ENCODE results near the gene BRWD1.

The BRWD1 gene

GRCh38 chr21:39152271-39152670, 161.2 kb downstream of the BRWD1 start:
- no peak for DNase-seq (ENCODE audit: low read depth, low spot score)
- H3K4me3 ChIP-seq (ENCODE audit: low read depth, low read length), result no peak overlapping the region
- ChIA-PET POLR2A (no interaction called here), CTCF (interaction anchor here (0.8 to 1.2 kb wide), 4 partner anchors 11 to 28 kb away, joined by 3 to 5 read pairs (median 4); no protein-coding TSS in a partner anchor)
- TF ChIP-seq, protein P1, sequence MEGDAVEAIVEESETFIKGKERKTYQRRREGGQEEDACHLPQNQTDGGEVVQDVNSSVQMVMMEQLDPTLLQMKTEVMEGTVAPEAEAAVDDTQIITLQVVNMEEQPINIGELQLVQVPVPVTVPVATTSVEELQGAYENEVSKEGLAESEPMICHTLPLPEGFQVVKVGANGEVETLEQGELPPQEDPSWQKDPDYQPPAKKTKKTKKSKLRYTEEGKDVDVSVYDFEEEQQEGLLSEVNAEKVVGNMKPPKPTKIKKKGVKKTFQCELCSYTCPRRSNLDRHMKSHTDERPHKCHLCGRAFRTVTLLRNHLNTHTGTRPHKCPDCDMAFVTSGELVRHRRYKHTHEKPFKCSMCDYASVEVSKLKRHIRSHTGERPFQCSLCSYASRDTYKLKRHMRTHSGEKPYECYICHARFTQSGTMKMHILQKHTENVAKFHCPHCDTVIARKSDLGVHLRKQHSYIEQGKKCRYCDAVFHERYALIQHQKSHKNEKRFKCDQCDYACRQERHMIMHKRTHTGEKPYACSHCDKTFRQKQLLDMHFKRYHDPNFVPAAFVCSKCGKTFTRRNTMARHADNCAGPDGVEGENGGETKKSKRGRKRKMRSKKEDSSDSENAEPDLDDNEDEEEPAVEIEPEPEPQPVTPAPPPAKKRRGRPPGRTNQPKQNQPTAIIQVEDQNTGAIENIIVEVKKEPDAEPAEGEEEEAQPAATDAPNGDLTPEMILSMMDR (IDR thresholded peaks at IDR 0.05; ENCODE audit: insufficient read depth, low read length, missing control alignments), result no peak

DNA sequence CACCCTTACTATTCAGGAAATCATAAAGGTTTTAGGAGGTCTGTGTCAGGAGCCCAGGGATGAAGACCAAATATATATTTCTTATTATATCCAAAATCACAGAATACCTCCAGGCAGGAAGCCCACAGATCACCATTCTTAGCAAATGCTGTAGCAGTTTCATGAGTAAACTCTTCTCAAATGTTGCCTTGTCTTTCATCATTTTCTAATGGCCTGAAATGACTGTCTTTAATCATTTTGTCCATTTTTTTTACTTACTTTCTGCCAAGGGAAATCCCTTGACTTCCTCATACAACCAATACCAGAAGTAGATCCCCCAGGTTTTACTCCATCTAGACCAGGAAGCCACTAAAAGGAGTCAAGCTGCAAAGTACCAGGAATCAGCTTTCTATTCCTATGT, 162.6 kb downstream of the BRWD1 start:
- H3K4me3 ChIP-seq (ENCODE audit: low read depth, low read length), result no peak overlapping the region
- CTCF ChIA-PET, result interaction anchor here (0.8 to 1.7 kb wide), 4 partner anchors 13 to 648 kb away, joined by 3 to 9 read pairs (median 4); no protein-coding TSS in a partner anchor
- TF ChIP-seq, protein P1 (IDR thresholded peaks at IDR 0.05; ENCODE audit: insufficient read depth, low read length, missing control alignments), result no peak
- POLR2A ChIA-PET, result no interaction called here
- DNase-seq (ENCODE audit: low read depth, low spot score), result no peak

DNA sequence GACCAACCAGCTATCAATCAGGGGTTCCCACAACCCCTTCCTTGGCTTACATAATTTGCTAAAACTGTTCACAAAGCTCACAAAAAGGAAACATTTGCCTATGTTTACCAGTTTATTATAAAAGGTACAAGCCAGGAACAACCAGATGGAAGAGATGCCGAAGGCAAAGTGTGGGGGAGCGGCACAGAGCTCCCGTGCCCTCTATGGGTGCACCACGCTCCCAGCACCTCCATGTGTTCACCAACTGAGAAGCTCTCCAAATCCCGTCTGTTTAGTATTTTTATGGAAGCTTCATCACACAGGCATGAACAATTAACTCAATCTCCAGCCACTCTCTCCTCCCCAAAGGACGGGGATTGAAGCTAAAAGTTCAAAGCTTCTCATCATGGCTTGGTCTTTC, 163.1 kb downstream of the BRWD1 start:
- POLR2A ChIA-PET, result no interaction called here
- no peak overlapping the region for H3K4me3 ChIP-seq (ENCODE audit: low read depth, low read length)
- CTCF ChIA-PET, result interaction anchor here (0.8 to 1.7 kb wide), 5 partner anchors 12 to 647 kb away, joined by 3 to 9 read pairs (median 3); no protein-coding TSS in a partner anchor
- no peak for DNase-seq (ENCODE audit: low read depth, low spot score)
- TF ChIP-seq, protein P1 (IDR thresholded peaks at IDR 0.05; ENCODE audit: insufficient read depth, low read length, missing control alignments), result no peak

- TF ChIP-seq, protein P1 (IDR thresholded peaks at IDR 0.05; ENCODE audit: insufficient read depth, low read length, missing control alignments), result no peak
- DNase-seq (ENCODE audit: low read depth, low spot score), result no peak
- POLR2A ChIA-PET, result no interaction called here
- CTCF ChIA-PET, result interaction anchor here (0.8 to 1.7 kb wide), 4 partner anchors 12 to 481 kb away, joined by 3 to 9 read pairs (median 4); no protein-coding TSS in a partner anchor
- H3K4me3 ChIP-seq (ENCODE audit: low read depth, low read length), result no peak overlapping the region
These were observed 163.6 kb downstream of the BRWD1 start for GRCh38 chr21:39149882-39150281.

DNA sequence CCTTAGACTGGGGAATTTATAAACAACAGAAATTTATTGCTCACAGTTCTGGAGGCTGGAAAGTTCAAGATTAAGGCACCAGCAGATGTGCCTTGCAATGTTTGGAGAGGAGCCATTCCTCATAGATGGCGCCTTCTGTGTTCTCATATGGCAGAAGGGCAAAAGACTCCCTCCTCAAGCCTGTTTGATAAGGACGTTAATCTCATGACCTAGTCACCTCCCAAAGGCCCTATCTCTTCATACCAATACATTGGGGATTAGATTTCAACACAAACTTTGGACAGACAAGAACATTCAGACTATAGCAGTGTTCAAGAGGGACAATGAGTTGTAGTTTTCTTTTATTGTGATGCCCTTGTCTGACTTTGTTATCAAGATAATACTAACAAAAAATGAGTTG, 164.5 kb downstream of the BRWD1 start:
- no peak for DNase-seq (ENCODE audit: low read depth, low spot score)
- ChIA-PET POLR2A (no interaction called here), CTCF (no interaction called here)
- TF ChIP-seq, protein P1 (IDR thresholded peaks at IDR 0.05; ENCODE audit: insufficient read depth, low read length, missing control alignments), result no peak
- no peak overlapping the region for H3K4me3 ChIP-seq (ENCODE audit: low read depth, low read length)

GRCh38 chr21:39144191-39144590, 169.2 kb downstream of the BRWD1 start:
- H3K4me3 ChIP-seq (ENCODE audit: low read depth, low read length), result no peak overlapping the region
- no peak for DNase-seq (ENCODE audit: low read depth, low spot score)
- CTCF ChIA-PET, result interaction anchor here (0.9 to 1.5 kb wide), 2 partner anchors 9 to 410 kb away, joined by 3 to 5 read pairs; no protein-coding TSS in a partner anchor
- POLR2A ChIA-PET, result no interaction called here
- TF ChIP-seq, protein P1 (IDR thresholded peaks at IDR 0.05; ENCODE audit: insufficient read depth, low read length, missing control alignments), result no peak

All from AG04449 (cell line).